ENCODE measurements around the gene AIM2. TPM values are rescaled to one million over a fixed set of nuclear protein-coding genes. Genes with fewer than 3 reads are reported as not detected.
"Not testable (repeated sequence)": the region's sequence is repeated elsewhere in the genome, so short reads cannot be mapped to it uniquely, and the experiment has no call there.

Gene AIM2
- total RNA-seq, 1 donor from 2014 or later: 0.51 TPM

- DNase-seq (ENCODE audit: missing footprints): no peak
- ATAC-seq: no peak
- intact Hi-C loops (cut with DNase I): no loop called here
Observed at GRCh38 chr1:159084152-159084551, 7.6 kb upstream of the AIM2 start.

- DNase-seq (ENCODE audit: missing footprints): no peak
Observed at GRCh38 chr1:159083013-159083412, 6.4 kb upstream of the AIM2 start.

GRCh38 chr1:159081626-159082025, 5.1 kb upstream of the AIM2 start:
- intact Hi-C loops (cut with DNase I): no loop called here
- no peak for DNase-seq (ENCODE audit: missing footprints)

More at GRCh38 chr1:159083013-159083412, 6.4 kb upstream of the AIM2 start:
- intact Hi-C loops (cut with DNase I): no loop called here
- ATAC-seq: no peak

GRCh38 chr1:159079525-159079924, 3.0 kb upstream of the AIM2 start:
- ATAC-seq (no peak), DNase-seq (ENCODE audit: missing footprints) (no peak)
- intact Hi-C loops (cut with DNase I): no loop called here

More at GRCh38 chr1:159081626-159082025, 5.1 kb upstream of the AIM2 start:
- ATAC-seq: no peak

GRCh38 chr1:159077120-159077961, 775 bp upstream of the AIM2 start:
- intact Hi-C loops (cut with DNase I): no loop called here
- peak; percentile 68 for DNase-seq (ENCODE audit: missing footprints)
- no peak for ATAC-seq

GRCh38 chr1:159071970-159072582, 4.5 kb downstream of the AIM2 start:
- intact Hi-C loops (cut with DNase I): loop anchor here (5.0 kb wide), 1 partner anchor 865 kb away; no protein-coding TSS in a partner anchor
- no peak for DNase-seq (ENCODE audit: missing footprints)
- peak; percentile 56 for ATAC-seq

- no peak for ATAC-seq
- intact Hi-C loops (cut with DNase I): no loop called here
- DNase-seq (ENCODE audit: missing footprints): no peak
Observed at GRCh38 chr1:159068886-159069285, 7.7 kb downstream of the AIM2 start.

GRCh38 chr1:159067699-159068621, 8.6 kb downstream of the AIM2 start:
- intact Hi-C loops (cut with DNase I): no loop called here
- DNase-seq (ENCODE audit: missing footprints): no peak
- ATAC-seq: peak; percentile 37

GRCh38 chr1:159066108-159066507, 10.5 kb downstream of the AIM2 start:
- intact Hi-C loops (cut with DNase I): no loop called here
- ATAC-seq: no peak
- no peak for DNase-seq (ENCODE audit: missing footprints)

GRCh38 chr1:159065106-159065505, 11.5 kb downstream of the AIM2 start:
- intact Hi-C loops (cut with DNase I): no loop called here
- ATAC-seq (no peak), DNase-seq (ENCODE audit: missing footprints) (no peak)

GRCh38 chr1:159058751-159059150, 17.8 kb downstream of the AIM2 start:
- DNase-seq (ENCODE audit: missing footprints) (peak; percentile 48), ATAC-seq (no peak)
- intact Hi-C loops (cut with DNase I): no loop called here

- intact Hi-C loops (cut with DNase I): no loop called here
Observed at GRCh38 chr1:159056069-159056698, 20.4 kb downstream of the AIM2 start.

GRCh38 chr1:159055181-159055641, 21.4 kb downstream of the AIM2 start:
- ATAC-seq: no peak
- DNase-seq (ENCODE audit: missing footprints): no peak
- intact Hi-C loops (cut with DNase I): no loop called here

More at GRCh38 chr1:159056069-159056698, 20.4 kb downstream of the AIM2 start:
- ATAC-seq (no peak), DNase-seq (ENCODE audit: missing footprints) (no peak)

GRCh38 chr1:159054427-159054826, 22.1 kb downstream of the AIM2 start:
- intact Hi-C loops (cut with DNase I): no loop called here
- ATAC-seq (no peak), DNase-seq (ENCODE audit: missing footprints) (no peak)

- no peak for DNase-seq (ENCODE audit: missing footprints)
- ATAC-seq: no peak
- intact Hi-C loops (cut with DNase I): no loop called here
Observed at GRCh38 chr1:159051436-159051835, 25.1 kb downstream of the AIM2 start.

GRCh38 chr1:159046486-159046885, 30.1 kb downstream of the AIM2 start:
- ATAC-seq; intact Hi-C loops (cut with DNase I); DNase-seq (ENCODE audit: missing footprints): not testable (repeated sequence)

GRCh38 chr1:159040893-159041724, 35.5 kb downstream of the AIM2 start:
- intact Hi-C loops (cut with DNase I): no loop called here
- ATAC-seq: no peak

GRCh38 chr1:159040206-159040605, 36.4 kb downstream of the AIM2 start:
- intact Hi-C loops (cut with DNase I): no loop called here
- no peak for ATAC-seq
- DNase-seq (ENCODE audit: missing footprints): no peak

More at GRCh38 chr1:159040893-159041724, 35.5 kb downstream of the AIM2 start:
- no peak for DNase-seq (ENCODE audit: missing footprints)
